Pancreas (tissue), 10 donors: Measurements from ENCODE around the gene C2orf92. TPM values are rescaled to one million over a fixed set of nuclear protein-coding genes. Genes with fewer than 3 reads are reported as not detected.

ENCODE experiments used
- ATAC-seq, 4 donors: fragments of 200-7000 bp; cut with Tn5 transposase; one replicate each; pipeline versions ENCODE4 v1.8.0 to v1.9.1; 2020; ENCODE audit warnings: mild to moderate bottlenecking in 4 of 4, moderate library complexity in 4 of 4
- DNase-seq, 6 donors: peaks; one replicate each; pipeline ENCODE4 v3.0.0-alpha.2; 2020
- FAIRE-seq: peaks from 2 replicates; lab custom pipeline; 2012; peaks lifted over from hg19 to GRCh38; lab: Jason Lieb, UNC
- H3K27ac ChIP-seq, 4 donors: fragments of 200-600 bp; sonication (generic); 1 replicate in 3 of 4; 2 replicates in 1 of 4; pipeline versions ENCODE4 v1.5.0 to v1.8.0; 2020
- H3K27me3 ChIP-seq, 4 donors: fragments of 200-600 bp; one replicate each; pipeline ENCODE4 v1.8.0; 2021
- H3K36me3 ChIP-seq, 3 donors: fragments of 200-600 bp; sonication (generic) in 1 of 3; one replicate each; pipeline versions ENCODE4 v1.5.0 to v1.8.0; 2020 to 2021
- H3K4me1 ChIP-seq, 3 donors: fragments of 200-600 bp; one replicate each; pipeline ENCODE4 v1.8.0; 2021
- H3K4me3 ChIP-seq, 4 donors: fragments of 200-600 bp; sonication (generic) in 2 of 4; one replicate each; pipeline versions ENCODE4 v1.5.0 to v1.8.0; 2020 to 2021
- H3K9me3 ChIP-seq, 4 donors: fragments of 200-600 bp; one replicate each; pipeline ENCODE4 v1.8.0; 2021
- CTCF ChIP-seq, 4 donors: fragments of 200-600 bp; sonication (generic) in 3 of 4; IDR thresholded peaks; one replicate each; pipeline versions ENCODE4 v1.5.0 to v1.8.0; 2021; ENCODE audit warnings: antibody characterized with exemption in 4 of 4
- WGBS, 2 donors: extraction: QIAGEN DNeasy Blood & Tissue Kit; methylation state at CpG; one replicate each; pipeline ENCODE4 v1.1.7; 2013; 5-methylcytosine and 5-hydroxymethylcytosine counted together
- intact Hi-C, 3 donors: fragments of 100-400 bp; cut with DNase I; formaldehyde crosslinking; loops; one replicate each; pipeline versions ENCODE4 v1.11.1 to v1.14.2; 2022
- polyA plus RNA-seq, 2 donors: library from polyadenylated mRNA; stranded (reverse); fragments of 200-250 nt; gene quantifications; one replicate each; pipeline ENCODE4 v1.2.3, GENCODE V29; 2013
- total RNA-seq, 6 donors: library from RNA; stranded (reverse); fragmentation: NEBNext Ultra II Directional in 4 of 6; extraction: Animal tissue kit (Norgen Biotek cat#: 25700) in 4 of 6; gene quantifications; one replicate each; pipeline versions ENCODE4 v1.2.1 to v1.2.4, GENCODE V29; 2021 to 2023
- donor health status: healthy with polysubstance abuse.
- donor health status: DM: no; HTN: no; CAD: no; lungs with moderate emphysema.
- donor health status: DM: no; HTN: no; CAD: no.
- donor health status: control.
- donor health status: control.
- donor health status: Bipolar disorder and iron deficiency.
- donor health status: DM: yes; HTN: yes; CAD: no.
- donor health status: DM: no; HTN: no; CAD: no.
- donor health status: DM: no; HTN: no; CAD: no.
- donor health status: DM: yes; HTN: yes; CAD: no.

The C2orf92 gene
- total and polyA plus RNA-seq, 8 donors = 4.1 to 42.6 (median 7.9) TPM

DNA sequence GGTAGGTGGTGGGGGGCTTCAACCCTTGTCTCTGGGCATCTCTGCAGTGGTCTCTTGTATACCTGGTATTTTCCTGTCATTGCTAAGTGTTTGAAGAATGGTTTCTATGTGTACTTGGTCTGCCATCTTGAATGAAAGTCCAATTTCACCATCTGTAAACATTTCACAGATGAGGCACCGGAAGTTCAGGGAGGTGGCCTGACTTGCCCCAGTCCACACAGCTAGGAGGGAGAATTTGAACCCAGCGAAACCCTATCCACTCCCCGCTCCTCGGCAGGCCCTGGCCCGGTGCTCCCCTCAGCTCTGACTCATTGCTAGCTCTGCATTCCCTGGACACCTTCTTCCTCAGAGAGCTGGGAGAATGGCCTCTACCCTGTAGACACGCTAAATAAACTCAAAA, 74.4 kb downstream of the C2orf92 start:
- ATAC-seq = no peak
- no peak overlapping the region for H3K27ac ChIP-seq
- H3K4me3 ChIP-seq = no peak overlapping the region
- no peaks in the 10 kb centered on the region for H3K27me3 ChIP-seq
- H3K36me3 ChIP-seq = no peaks in the 10 kb centered on the region
- intact Hi-C loops = no loop called here
- TF ChIP-seq CTCF (IDR thresholded peaks at IDR 0.05) = no peak
- no peaks in the 10 kb centered on the region for H3K4me1 ChIP-seq
- WGBS, 2 donors = 99% methylated on average over 6 of the region's 6 CpGs
- H3K9me3 ChIP-seq = no peaks in the 10 kb centered on the region
- FAIRE-seq = no peak
- DNase-seq = no peak

DNA sequence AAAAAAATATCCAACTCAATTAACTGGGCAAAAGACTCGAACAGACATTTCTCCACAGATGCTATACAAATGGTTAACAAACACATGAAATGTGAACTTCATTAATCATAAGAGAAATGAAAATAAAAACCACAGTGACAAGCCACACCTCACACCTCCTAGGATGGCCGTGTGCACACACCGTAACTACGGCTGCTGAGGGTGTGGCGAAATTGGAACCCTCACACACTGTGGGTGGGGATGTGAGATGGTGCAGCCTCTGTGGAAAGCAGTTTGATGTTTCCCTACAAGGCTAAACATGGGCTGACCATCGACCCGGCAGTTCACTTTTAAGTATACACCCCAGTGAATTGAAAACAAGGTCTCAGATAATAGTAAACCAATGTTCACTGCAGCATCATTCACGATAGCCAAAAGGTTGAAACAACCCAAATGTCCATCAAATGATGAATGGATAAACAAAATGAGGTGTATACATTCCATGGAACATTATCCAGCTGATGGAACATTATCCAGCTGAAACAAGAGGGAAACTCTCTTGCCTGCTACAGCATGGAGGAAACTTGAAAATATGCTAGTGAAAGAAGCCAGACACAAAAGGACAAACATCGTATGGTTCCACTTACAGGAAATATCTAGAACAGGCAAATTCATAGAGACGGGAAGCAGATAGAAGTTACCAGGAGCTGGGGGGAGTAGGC, 76.1 kb downstream of the C2orf92 start:
- ATAC-seq = peak in 3 of 4 donors; percentile 35 to 65 (median 36)

GRCh38 chr2:97747285-97747684, 77.8 kb downstream of the C2orf92 start:
- DNase-seq (no peak), FAIRE-seq (no peak), ATAC-seq (no peak)
- no peak for TF ChIP-seq CTCF (IDR thresholded peaks at IDR 0.05)
- Histone ChIP-seq H3K27ac (no peak overlapping the region), H3K36me3 (no peaks in the 10 kb centered on the region), H3K4me1 (no peaks in the 10 kb centered on the region), H3K9me3 (no peaks in the 10 kb centered on the region), H3K4me3 (no peak overlapping the region), H3K27me3 (no peaks in the 10 kb centered on the region)
- intact Hi-C loops = no loop called here
- WGBS, 2 donors = 85 to 88% methylated on average over 3 of the region's 3 CpGs

More for the DNA sequence above, 76.1 kb downstream of the C2orf92 start:
- H3K4me1 ChIP-seq = no peaks in the 10 kb centered on the region
- H3K4me3 ChIP-seq = no peak overlapping the region
- WGBS, 2 donors = 60 to 62% methylated on average over 10 of the region's 10 CpGs
- FAIRE-seq (no peak), DNase-seq (no peak)
- no peak overlapping the region for H3K27ac ChIP-seq
- no peaks in the 10 kb centered on the region for H3K36me3 ChIP-seq
- intact Hi-C loops = no loop called here
- H3K27me3 ChIP-seq = no peaks in the 10 kb centered on the region
- no peaks in the 10 kb centered on the region for H3K9me3 ChIP-seq
- no peak for TF ChIP-seq CTCF (IDR thresholded peaks at IDR 0.05)

- H3K4me1 ChIP-seq = no peaks in the 10 kb centered on the region
- ATAC-seq (no peak), FAIRE-seq (no peak), DNase-seq (no peak)
- no peaks in the 10 kb centered on the region for H3K9me3 ChIP-seq
- no peaks in the 10 kb centered on the region for H3K36me3 ChIP-seq
- H3K4me3 ChIP-seq = no peak overlapping the region
- intact Hi-C loops = no loop called here
- H3K27ac ChIP-seq = no peak overlapping the region
- WGBS, 2 donors = 81 to 85% methylated on average over 4 of the region's 4 CpGs
- H3K27me3 ChIP-seq = no peaks in the 10 kb centered on the region
- no peak for TF ChIP-seq CTCF (IDR thresholded peaks at IDR 0.05)
These were observed 78.2 kb downstream of the C2orf92 start for GRCh38 chr2:97747716-97748115.

GRCh38 chr2:97749581-97749980, 80.1 kb downstream of the C2orf92 start:
- DNase-seq (no peak), ATAC-seq (no peak), FAIRE-seq (no peak)
- intact Hi-C loops = no loop called here
- H3K4me3 ChIP-seq = no peak overlapping the region
- no peak overlapping the region for H3K27ac ChIP-seq
- no peak for TF ChIP-seq CTCF (IDR thresholded peaks at IDR 0.05)
- no peaks in the 10 kb centered on the region for H3K4me1 ChIP-seq
- WGBS, 2 donors = 77 to 83% methylated on average over 5 of the region's 5 CpGs
- H3K9me3 ChIP-seq = no peaks in the 10 kb centered on the region
- peaks cover 0 to under 1% (median 0%) of the 10 kb centered on the region in 3 donors for H3K36me3 ChIP-seq
- no peaks in the 10 kb centered on the region for H3K27me3 ChIP-seq
